ENCODE results near the gene CDHR2.

The CDHR2 gene

DNA sequence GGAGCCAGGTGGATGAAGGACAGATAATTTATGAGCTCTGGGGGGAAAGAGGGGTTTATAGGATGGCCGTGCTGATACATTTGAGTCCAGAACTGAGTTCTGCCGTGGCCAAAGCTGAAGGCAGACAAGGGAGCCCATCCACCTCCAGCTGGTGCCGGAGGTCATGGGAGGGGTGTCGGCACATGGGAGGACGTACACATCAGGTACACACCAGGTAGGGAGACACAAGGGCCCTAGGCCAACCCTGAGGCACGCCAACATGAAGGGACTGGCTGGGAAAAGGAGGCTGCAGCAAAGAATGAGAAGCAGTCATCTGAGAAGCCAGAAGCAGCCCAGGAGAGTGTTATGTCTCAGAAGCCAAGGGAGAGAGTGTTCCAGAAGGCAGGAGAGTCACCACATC lies 62.9 kb downstream of the CDHR2 start:
- Histone ChIP-seq H3K9ac (ENCODE audit: low read length in 5 of 5) (no peak overlapping the region), H3K4me3 (ENCODE audit: low read depth in 1 of 5, low read length in 5 of 5) (no peak overlapping the region), H3K27me3 (ENCODE audit: control insufficient read depth in 5 of 5, insufficient read depth in 4 of 5, low read length in 5 of 5) (peaks cover 8 to 33% (median 23%) of the 10 kb centered on the region in 5 donors), H3K9me3 (ENCODE audit: control insufficient read depth in 5 of 5, low read length in 5 of 5) (no peaks in the 10 kb centered on the region), H3K4me1 (ENCODE audit: control insufficient read depth in 5 of 5, insufficient read depth in 5 of 5, low read length in 5 of 5) (peaks cover 0 to 10% (median 8%) of the 10 kb centered on the region in 5 donors), H3K27ac (ENCODE audit: low read depth, low read length) (no peak overlapping the region), H3K36me3 (ENCODE audit: control insufficient read depth in 5 of 5, insufficient read depth in 5 of 5, low read length in 5 of 5) (no peaks in the 10 kb centered on the region)

DNA sequence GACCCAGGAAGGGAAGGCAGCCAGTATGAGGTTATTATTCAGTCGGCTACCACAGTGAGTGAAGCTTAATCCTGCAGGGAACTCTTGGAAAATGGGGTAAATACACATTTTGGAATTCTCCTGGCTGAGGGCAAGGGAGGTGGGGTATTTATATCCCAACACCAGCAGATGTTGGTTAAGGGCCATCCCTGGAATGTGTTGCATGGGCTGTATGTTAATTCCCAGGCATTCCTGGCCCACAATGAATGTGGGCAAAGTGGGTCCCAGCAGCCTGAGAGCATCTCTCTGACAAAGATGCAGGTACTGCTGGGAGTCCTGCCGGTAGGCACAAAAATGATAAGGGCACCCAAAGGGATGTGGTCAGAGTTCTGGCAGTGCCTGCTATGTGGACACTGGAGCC lies 63.7 kb downstream of the CDHR2 start:
- Histone ChIP-seq H3K4me3 (ENCODE audit: low read depth in 1 of 5, low read length in 5 of 5) (no peak overlapping the region), H3K9ac (ENCODE audit: low read length in 5 of 5) (no peak overlapping the region), H3K36me3 (ENCODE audit: control insufficient read depth in 5 of 5, insufficient read depth in 5 of 5, low read length in 5 of 5) (no peaks in the 10 kb centered on the region), H3K27me3 (ENCODE audit: control insufficient read depth in 5 of 5, insufficient read depth in 4 of 5, low read length in 5 of 5) (peaks cover 13 to 40% (median 31%) of the 10 kb centered on the region in 5 donors), H3K27ac (ENCODE audit: low read depth, low read length) (no peak overlapping the region), H3K4me1 (ENCODE audit: control insufficient read depth in 5 of 5, insufficient read depth in 5 of 5, low read length in 5 of 5) (peaks cover 0 to 10% (median 8%) of the 10 kb centered on the region in 5 donors), H3K9me3 (ENCODE audit: control insufficient read depth in 5 of 5, low read length in 5 of 5) (no peaks in the 10 kb centered on the region)

DNA sequence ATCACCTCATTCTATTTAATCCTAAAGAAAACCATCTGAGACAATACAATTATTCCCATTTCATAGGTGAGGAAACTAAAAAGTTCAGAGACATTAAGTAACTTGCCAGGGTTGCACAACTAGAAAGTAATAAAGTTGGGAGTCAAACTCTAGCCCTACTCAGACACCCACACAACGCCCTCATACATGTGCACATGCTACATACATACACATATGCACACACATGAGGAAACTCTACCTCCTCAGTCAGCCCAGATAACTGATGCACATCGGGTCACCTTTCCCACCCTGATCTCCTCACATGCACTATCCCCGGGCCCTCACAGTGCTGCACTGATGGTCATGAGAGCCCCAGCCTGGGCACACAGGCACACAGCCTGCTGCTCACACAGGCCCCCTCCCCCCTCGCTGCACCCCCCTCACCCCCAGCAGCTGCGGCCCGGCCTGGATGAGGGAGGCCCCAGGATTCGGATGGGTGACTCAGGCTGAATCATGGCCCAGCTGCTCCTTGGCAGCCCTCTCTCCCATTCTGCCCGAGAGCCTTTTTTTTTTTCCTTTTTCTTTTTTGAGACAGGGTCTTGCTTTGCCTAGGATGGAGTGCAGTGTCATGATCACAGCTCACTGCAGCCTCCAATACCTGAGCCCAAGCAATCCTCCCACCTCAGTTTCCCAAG lies 65.8 kb downstream of the CDHR2 start:
- Histone ChIP-seq H3K27me3 (ENCODE audit: control insufficient read depth in 5 of 5, insufficient read depth in 4 of 5, low read length in 5 of 5) (peaks cover 27 to 48% (median 45%) of the 10 kb centered on the region in 5 donors), H3K36me3 (ENCODE audit: control insufficient read depth in 5 of 5, insufficient read depth in 5 of 5, low read length in 5 of 5) (no peaks in the 10 kb centered on the region), H3K9ac (ENCODE audit: low read length in 5 of 5) (no peak overlapping the region), H3K9me3 (ENCODE audit: control insufficient read depth in 5 of 5, low read length in 5 of 5) (peaks cover 0 to 2% (median 0%) of the 10 kb centered on the region in 5 donors), H3K4me1 (ENCODE audit: control insufficient read depth in 5 of 5, insufficient read depth in 5 of 5, low read length in 5 of 5) (peaks cover 0 to 16% (median 13%) of the 10 kb centered on the region in 5 donors), H3K4me3 (ENCODE audit: low read depth in 1 of 5, low read length in 5 of 5) (no peak overlapping the region), H3K27ac (ENCODE audit: low read depth, low read length) (no peak overlapping the region)

DNA sequence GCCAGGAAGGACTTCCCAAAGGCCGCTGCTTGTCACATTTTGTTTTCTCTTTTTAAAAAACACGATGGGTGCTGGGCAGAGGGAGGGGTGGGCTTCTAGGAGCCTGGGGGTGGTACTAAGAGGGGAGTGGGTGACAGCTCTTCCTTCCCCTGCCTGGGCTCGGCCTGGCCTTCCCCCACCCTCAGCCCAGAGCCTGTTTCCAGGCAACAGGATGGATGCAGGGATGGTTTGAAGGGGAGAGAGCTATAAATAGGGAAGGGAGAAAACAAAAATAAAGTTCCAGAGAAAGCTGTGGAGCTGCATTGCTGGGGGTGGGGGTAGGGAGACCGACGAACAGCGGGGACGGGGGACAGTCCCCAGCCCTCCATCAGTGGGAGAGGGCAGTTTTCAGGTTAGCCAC lies 67.4 kb downstream of the CDHR2 start:
- Histone ChIP-seq H3K9ac (ENCODE audit: low read length in 5 of 5) (no peak overlapping the region), H3K27me3 (ENCODE audit: control insufficient read depth in 5 of 5, insufficient read depth in 4 of 5, low read length in 5 of 5) (peaks cover 43 to 64% (median 60%) of the 10 kb centered on the region in 5 donors), H3K9me3 (ENCODE audit: control insufficient read depth in 5 of 5, low read length in 5 of 5) (peaks cover 0 to 2% (median 0%) of the 10 kb centered on the region in 5 donors), H3K4me1 (ENCODE audit: control insufficient read depth in 5 of 5, insufficient read depth in 5 of 5, low read length in 5 of 5) (peaks cover 0 to 21% (median 19%) of the 10 kb centered on the region in 5 donors), H3K36me3 (ENCODE audit: control insufficient read depth in 5 of 5, insufficient read depth in 5 of 5, low read length in 5 of 5) (no peaks in the 10 kb centered on the region), H3K4me3 (ENCODE audit: low read depth in 1 of 5, low read length in 5 of 5) (no peak overlapping the region), H3K27ac (ENCODE audit: low read depth, low read length) (no peak overlapping the region)

DNA sequence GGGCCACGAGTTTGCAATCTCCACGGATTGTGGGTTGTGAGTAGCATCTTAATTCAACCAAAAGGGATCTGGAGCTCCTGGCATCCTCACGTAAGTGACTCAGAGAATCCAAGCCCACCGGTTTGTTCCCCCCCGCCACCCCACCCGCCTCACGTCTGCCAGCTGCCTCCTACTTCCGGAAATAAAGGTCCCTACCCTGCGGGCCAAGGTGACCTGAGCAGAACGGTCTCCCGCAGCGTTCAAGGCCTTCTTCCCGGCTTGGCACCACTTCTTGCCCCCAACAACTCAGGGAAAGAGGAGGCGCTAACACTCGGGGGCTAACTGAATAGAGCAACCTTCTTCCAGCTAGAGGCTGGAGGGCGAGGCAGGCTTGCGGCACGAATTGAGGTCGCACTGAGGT lies 69.6 kb downstream of the CDHR2 start:
- H3K27me3 ChIP-seq (ENCODE audit: control insufficient read depth in 5 of 5, insufficient read depth in 4 of 5, low read length in 5 of 5) = peaks cover 48 to 65% (median 60%) of the 10 kb centered on the region in 5 donors
- peaks cover 0 to 21% (median 19%) of the 10 kb centered on the region in 5 donors for H3K4me1 ChIP-seq (ENCODE audit: control insufficient read depth in 5 of 5, insufficient read depth in 5 of 5, low read length in 5 of 5)
- H3K9me3 ChIP-seq (ENCODE audit: control insufficient read depth in 5 of 5, low read length in 5 of 5) = peaks cover 0 to 2% (median 0%) of the 10 kb centered on the region in 5 donors
- no peak overlapping the region for H3K9ac ChIP-seq (ENCODE audit: low read length in 5 of 5)
- H3K36me3 ChIP-seq (ENCODE audit: control insufficient read depth in 5 of 5, insufficient read depth in 5 of 5, low read length in 5 of 5) = no peaks in the 10 kb centered on the region
- H3K4me3 ChIP-seq (ENCODE audit: low read depth in 1 of 5, low read length in 5 of 5) = peak overlapping the region in 1 of 5 donors; percentile 0
- H3K27ac ChIP-seq (ENCODE audit: low read depth, low read length) = no peak overlapping the region

DNA sequence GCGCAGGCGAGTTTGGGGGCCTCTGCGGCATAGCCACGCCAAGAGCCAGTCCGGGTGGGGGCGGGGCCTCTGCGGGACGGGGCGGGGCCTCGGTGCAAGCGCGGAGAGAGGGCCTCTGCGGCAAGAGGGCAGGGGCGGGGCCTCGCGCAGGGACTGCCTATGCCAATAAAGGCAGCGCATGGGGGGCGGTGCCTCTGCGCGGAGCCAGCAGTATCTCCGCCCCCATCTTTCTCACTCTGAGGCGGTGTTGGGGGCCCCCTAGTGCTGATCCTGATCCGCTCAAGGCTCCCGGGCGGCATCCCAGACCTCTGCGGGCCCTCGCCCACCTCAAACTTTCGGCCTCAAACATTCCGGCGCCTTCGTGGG lies 70.0 kb downstream of the CDHR2 start:
- H3K27ac ChIP-seq (ENCODE audit: low read depth, low read length) = no peak overlapping the region
- peaks cover 0 to 2% (median 0%) of the 10 kb centered on the region in 5 donors for H3K9me3 ChIP-seq (ENCODE audit: control insufficient read depth in 5 of 5, low read length in 5 of 5)
- no peaks in the 10 kb centered on the region for H3K36me3 ChIP-seq (ENCODE audit: control insufficient read depth in 5 of 5, insufficient read depth in 5 of 5, low read length in 5 of 5)
- no peak overlapping the region for H3K9ac ChIP-seq (ENCODE audit: low read length in 5 of 5)
- peak overlapping the region in 2 of 5 donors; percentile 0 to 49 for H3K4me3 ChIP-seq (ENCODE audit: low read depth in 1 of 5, low read length in 5 of 5)
- H3K27me3 ChIP-seq (ENCODE audit: control insufficient read depth in 5 of 5, insufficient read depth in 4 of 5, low read length in 5 of 5) = peaks cover 51 to 66% (median 64%) of the 10 kb centered on the region in 5 donors
- peaks cover 0 to 21% (median 19%) of the 10 kb centered on the region in 5 donors for H3K4me1 ChIP-seq (ENCODE audit: control insufficient read depth in 5 of 5, insufficient read depth in 5 of 5, low read length in 5 of 5)

DNA sequence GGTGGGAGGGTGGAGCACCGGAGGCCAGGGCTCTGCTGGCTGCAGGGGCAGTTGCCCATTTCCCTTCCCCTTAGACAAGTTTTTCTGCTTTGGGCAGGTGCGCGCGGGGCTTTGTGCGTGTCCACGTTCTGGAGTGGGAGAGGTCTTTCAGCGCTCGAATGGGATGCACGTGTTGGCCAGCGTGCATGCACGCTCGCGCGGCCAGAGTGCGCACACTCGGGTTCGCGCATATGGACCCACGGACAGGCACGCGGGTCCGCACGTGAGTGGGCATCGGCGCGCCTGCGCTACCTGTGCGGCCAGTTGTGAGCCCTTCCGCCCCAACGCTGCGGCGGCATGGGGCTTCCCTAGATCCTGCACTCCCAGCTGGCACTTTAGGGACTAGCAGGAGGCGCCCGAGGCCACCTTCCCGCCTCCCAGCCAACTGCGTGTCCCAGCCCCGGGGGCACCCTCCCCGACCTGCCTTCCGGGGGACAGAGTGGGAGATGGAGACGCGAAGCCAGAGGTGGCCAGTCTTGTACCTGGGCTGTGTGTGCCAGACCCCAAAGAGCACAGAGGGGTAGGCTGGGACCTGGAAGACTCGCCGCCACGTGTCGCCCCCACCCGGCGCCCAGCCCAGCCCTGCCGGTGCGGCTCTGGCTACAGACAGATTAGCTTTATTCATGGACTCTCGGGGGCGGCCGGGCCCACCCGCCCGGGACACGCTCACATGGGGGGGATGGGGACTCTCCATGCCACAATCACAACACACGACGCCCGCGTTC lies 70.6 kb downstream of the CDHR2 start:
- H3K4me3 ChIP-seq (ENCODE audit: low read depth in 1 of 5, low read length in 5 of 5) = peak overlapping the region in 2 of 5 donors; percentile 0 to 49
- H3K27me3 ChIP-seq (ENCODE audit: control insufficient read depth in 5 of 5, insufficient read depth in 4 of 5, low read length in 5 of 5) = peaks cover 51 to 68% (median 65%) of the 10 kb centered on the region in 5 donors
- H3K9ac ChIP-seq (ENCODE audit: low read length in 5 of 5) = no peak overlapping the region
- peaks cover 0 to 21% (median 19%) of the 10 kb centered on the region in 5 donors for H3K4me1 ChIP-seq (ENCODE audit: control insufficient read depth in 5 of 5, insufficient read depth in 5 of 5, low read length in 5 of 5)
- peaks cover 0 to 2% (median 0%) of the 10 kb centered on the region in 5 donors for H3K9me3 ChIP-seq (ENCODE audit: control insufficient read depth in 5 of 5, low read length in 5 of 5)
- H3K27ac ChIP-seq (ENCODE audit: low read depth, low read length) = no peak overlapping the region
- no peaks in the 10 kb centered on the region for H3K36me3 ChIP-seq (ENCODE audit: control insufficient read depth in 5 of 5, insufficient read depth in 5 of 5, low read length in 5 of 5)

DNA sequence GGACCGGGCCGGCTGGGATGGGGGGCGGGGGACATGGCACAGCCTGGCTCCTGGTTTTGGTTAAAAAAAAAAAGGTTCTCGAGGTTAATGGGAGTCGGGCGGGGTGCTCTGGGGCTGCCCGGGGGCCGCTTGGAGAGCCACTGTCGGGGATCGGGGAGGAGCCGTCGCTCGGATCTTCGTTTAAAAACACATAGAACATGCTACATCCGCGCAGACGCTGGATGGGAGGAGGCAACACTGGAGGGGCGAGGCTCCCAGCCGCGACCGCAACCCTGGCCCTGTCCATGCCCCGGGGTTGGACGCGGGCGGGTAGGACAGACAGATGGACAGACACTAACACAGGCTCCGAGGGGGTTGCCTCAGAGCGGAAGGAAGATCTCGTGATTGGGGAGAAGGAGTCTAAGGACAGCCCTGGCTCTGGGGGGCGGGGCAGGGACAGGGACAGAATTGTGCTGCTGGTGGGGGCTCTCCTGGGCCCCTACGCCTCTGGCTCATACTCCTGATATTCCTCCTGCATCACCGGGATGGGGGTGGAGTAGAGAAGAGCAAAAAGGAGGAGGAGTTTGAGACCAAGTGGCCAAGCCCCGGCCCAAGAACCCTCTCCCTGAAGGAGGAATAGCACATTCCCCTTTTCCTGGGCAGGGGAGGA lies 71.3 kb downstream of the CDHR2 start:
- H3K27ac ChIP-seq (ENCODE audit: low read depth, low read length) = no peak overlapping the region
- H3K27me3 ChIP-seq (ENCODE audit: control insufficient read depth in 5 of 5, insufficient read depth in 4 of 5, low read length in 5 of 5) = peaks cover 52 to 75% (median 70%) of the 10 kb centered on the region in 5 donors
- H3K4me1 ChIP-seq (ENCODE audit: control insufficient read depth in 5 of 5, insufficient read depth in 5 of 5, low read length in 5 of 5) = peaks cover 0 to 21% (median 19%) of the 10 kb centered on the region in 5 donors
- no peak overlapping the region for H3K9ac ChIP-seq (ENCODE audit: low read length in 5 of 5)
- H3K4me3 ChIP-seq (ENCODE audit: low read depth in 1 of 5, low read length in 5 of 5) = peak overlapping the region in 2 of 5 donors; percentile 7 to 49
- peaks cover 0 to 2% (median 0%) of the 10 kb centered on the region in 5 donors for H3K9me3 ChIP-seq (ENCODE audit: control insufficient read depth in 5 of 5, low read length in 5 of 5)
- no peaks in the 10 kb centered on the region for H3K36me3 ChIP-seq (ENCODE audit: control insufficient read depth in 5 of 5, insufficient read depth in 5 of 5, low read length in 5 of 5)

DNA sequence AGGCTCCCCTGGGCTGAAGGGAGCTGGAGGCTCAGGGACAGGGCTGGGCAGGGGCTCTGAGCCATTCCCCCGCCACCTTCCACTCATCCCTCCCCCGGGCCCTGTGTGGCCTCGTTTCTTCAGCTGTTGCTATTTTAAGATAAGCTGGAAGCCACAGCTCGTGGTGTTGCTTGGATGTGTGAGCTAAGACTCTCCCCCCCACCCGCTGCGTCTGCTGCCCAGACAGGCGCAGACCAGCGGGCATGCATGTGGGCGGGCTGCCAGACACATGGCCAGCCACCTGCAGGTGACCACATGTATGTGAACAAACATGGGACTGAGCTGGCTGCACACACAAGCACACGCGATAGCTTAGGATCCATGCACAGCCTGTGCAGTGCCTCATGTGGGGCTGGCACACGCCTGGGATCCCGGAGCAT lies 72.5 kb downstream of the CDHR2 start:
- Histone ChIP-seq H3K9me3 (ENCODE audit: control insufficient read depth in 5 of 5, low read length in 5 of 5) (peaks cover 0 to 2% (median 0%) of the 10 kb centered on the region in 5 donors), H3K4me3 (ENCODE audit: low read depth in 1 of 5, low read length in 5 of 5) (no peak overlapping the region), H3K27ac (ENCODE audit: low read depth, low read length) (no peak overlapping the region), H3K4me1 (ENCODE audit: control insufficient read depth in 5 of 5, insufficient read depth in 5 of 5, low read length in 5 of 5) (peaks cover 0 to 21% (median 19%) of the 10 kb centered on the region in 5 donors), H3K9ac (ENCODE audit: low read length in 5 of 5) (no peak overlapping the region), H3K27me3 (ENCODE audit: control insufficient read depth in 5 of 5, insufficient read depth in 4 of 5, low read length in 5 of 5) (peaks cover 63 to 78% (median 73%) of the 10 kb centered on the region in 5 donors), H3K36me3 (ENCODE audit: control insufficient read depth in 5 of 5, insufficient read depth in 5 of 5, low read length in 5 of 5) (no peaks in the 10 kb centered on the region)
